CD4-positive, alpha-beta T cell treated with Interleukin-17A for 1 hour (primary cell): ENCODE data around the gene CD300H.

ENCODE experiments used
- DNase-seq: peaks from one replicate; pipeline ENCODE4 v3.0.0-alpha.2; 2020

Gene CD300H

GRCh38 chr17:74547736-74548135 lies 19.6 kb downstream of the CD300H start:
- DNase-seq, result no peak

- DNase-seq, result no peak
These were observed 20.0 kb downstream of the CD300H start for GRCh38 chr17:74547264-74547663.

GRCh38 chr17:74546586-74546985 lies 20.7 kb downstream of the CD300H start:
- DNase-seq, result no peak

- DNase-seq, result peak; percentile 15
These were observed 21.5 kb downstream of the CD300H start, which contains the start of gene CD300C for GRCh38 chr17:74545843-74546230. TSS of gene CD300C (minus strand) at chr17:74546115. CDS start at chr17:74545782, 333 bp downstream.

- DNase-seq, result no peak
These were observed 22.1 kb downstream of the CD300H start for GRCh38 chr17:74544991-74545842.

- no peak for DNase-seq
These were observed 23.2 kb downstream of the CD300H start for GRCh38 chr17:74543891-74544760.

GRCh38 chr17:74543406-74543805 lies 23.9 kb downstream of the CD300H start:
- no peak for DNase-seq

- no peak for DNase-seq
These were observed 24.5 kb downstream of the CD300H start for GRCh38 chr17:74542727-74543383.

- no peak for DNase-seq
These were observed 25.1 kb downstream of the CD300H start for GRCh38 chr17:74542166-74542565.

- no peak for DNase-seq
These were observed 25.9 kb downstream of the CD300H start for GRCh38 chr17:74541176-74542111.

GRCh38 chr17:74539281-74539820 lies 28.0 kb downstream of the CD300H start:
- no peak for DNase-seq

GRCh38 chr17:74536890-74537289 lies 30.4 kb downstream of the CD300H start:
- DNase-seq, result no peak

- peak; percentile 49 for DNase-seq
These were observed 35.2 kb downstream of the CD300H start for GRCh38 chr17:74532115-74532514.

GRCh38 chr17:74531231-74531761 lies 36.0 kb downstream of the CD300H start, which contains the start of gene CD300LB:
TSS of gene CD300LB (minus strand) at chr17:74531475. CDS start at chr17:74531350, 125 bp downstream.
- DNase-seq, result no peak

- DNase-seq, result no peak
These were observed 36.5 kb downstream of the CD300H start for GRCh38 chr17:74530831-74531150.

- DNase-seq, result no peak
These were observed 38.1 kb downstream of the CD300H start for GRCh38 chr17:74529243-74529642.

- peak; percentile 35 for DNase-seq
These were observed 38.7 kb downstream of the CD300H start for GRCh38 chr17:74528491-74529199.

- no peak for DNase-seq
These were observed 39.6 kb downstream of the CD300H start for GRCh38 chr17:74527756-74528155.

- DNase-seq, result no peak
These were observed 40.2 kb downstream of the CD300H start for GRCh38 chr17:74527081-74527480.

GRCh38 chr17:74526681-74527080 lies 40.6 kb downstream of the CD300H start:
- no peak for DNase-seq

- DNase-seq, result no peak
These were observed 41.5 kb downstream of the CD300H start for GRCh38 chr17:74525781-74526288.
